Ovary (tissue), 9 donors: ENCODE data around the gene PELI3. TPM values are rescaled to one million over a fixed set of nuclear protein-coding genes. Genes with fewer than 3 reads are reported as not detected.
"Not testable (repeated sequence)": the region's sequence is repeated elsewhere in the genome, so short reads cannot be mapped to it uniquely, and the experiment has no call there.

Experiments used
- DNase-seq, 5 donors: peaks; one replicate each; pipeline ENCODE4 v3.0.0-alpha.2; 2019 to 2020
- H3K27ac ChIP-seq, 2 donors: fragments of 200-600 bp; one replicate each; pipeline versions ENCODE4 v1.5.1 to v1.8.0; 2019 to 2022
- H3K27me3 ChIP-seq: fragments of 200-600 bp; one replicate; pipeline ENCODE4 v1.8.0; 2022
- H3K36me3 ChIP-seq: fragments of 200-600 bp; sonication (generic); one replicate; pipeline ENCODE4 v1.5.1; 2019
- H3K4me1 ChIP-seq: one replicate; pipeline ENCODE4 v1.8.1; 2013; ENCODE audit warnings: mild to moderate bottlenecking, moderate library complexity; ENCODE audit not compliant: insufficient read depth
- H3K4me3 ChIP-seq: fragments of 200-600 bp; sonication (generic); one replicate; pipeline ENCODE4 v1.5.1; 2017
- H3K9me3 ChIP-seq, 2 donors: fragments of 200-600 bp in 1 of 2; sonication (generic) in 1 of 2; one replicate each; pipeline versions ENCODE4 v1.5.1 to v1.8.1; 2013 to 2019; ENCODE audit warnings: mild to moderate bottlenecking in 1 of 2, moderate library complexity in 1 of 2
- EP300 ChIP-seq: sonication (generic); formaldehyde crosslinking; IDR thresholded peaks from one replicate; pipeline ENCODE4 v1.6.1; 2017; ENCODE audit warnings: antibody characterized with exemption
- POLR2A ChIP-seq: fragments of 450-650 bp; IDR thresholded peaks from one replicate; pipeline ENCODE4 v1.6.1; 2017; ENCODE audit warnings: antibody characterized with exemption, mild to moderate bottlenecking, moderate library complexity
- WGBS, 3 donors: extraction: QIAGEN DNeasy Blood & Tissue Kit in 1 of 3; methylation state at CpG; one replicate each; pipeline versions ENCODE4 v1.1.5 to v1.1.7; 2013 to 2017; 5-methylcytosine and 5-hydroxymethylcytosine counted together
- intact Hi-C, 4 donors: fragments of 100-400 bp; cut with DNase I; formaldehyde crosslinking; loops; one replicate each; pipeline versions ENCODE4 v1.11.0 to v1.15.1; 2022 to 2023
- polyA plus RNA-seq, 2 donors: library from polyadenylated mRNA; stranded (reverse); fragments of 200-250 nt in 1 of 2; fragments of 350-450 nt in 1 of 2; fragmentation: Illumina TruSeq in 1 of 2; extraction: RNeasy Lipid Tissue Mini Kit (QIAGEN cat#74804) in 1 of 2; gene quantifications; one replicate each; pipeline ENCODE4 v1.2.3, GENCODE V29; 2013 to 2014
- total RNA-seq, 7 donors: library from RNA; depleted of rRNA in 2 of 7; stranded (reverse); fragments of >200 nt in 2 of 7; fragmentation: NEBNext Ultra II Directional in 3 of 7; extraction: Animal tissue kit (Norgen Biotek cat#: 25700) in 3 of 7; gene quantifications; one replicate each; pipeline versions ENCODE4 v1.1.0 to v1.2.4, GENCODE V29; 2016 to 2023
- TF ChIP-seq, protein P1 (sequence below), 3 donors: fragments of 450-650 bp in 2 of 3; fragments of 200-600 bp in 1 of 3; IDR thresholded peaks; one replicate each; pipeline versions ENCODE4 v1.5.1 to v1.8.0; 2016 to 2022; ENCODE audit warnings: antibody characterized with exemption in 3 of 3, mild to moderate bottlenecking in 1 of 3
- donor health status: DM: no; HTN: no; CAD: no; lungs with moderate emphysema.
- donor health status: DM: no; HTN: no; CAD: no.
- donor health status: Bipolar disorder and iron deficiency.
- donor health status: DM: yes; HTN: yes; CAD: no.
- donor health status: DM: no; HTN: no; CAD: no.
- donor health status: DM: yes; HTN: yes; CAD: no.

PELI3 gene
- total and polyA plus RNA-seq, 9 donors: 7.6 to 29.6 (median 20.5) TPM

- Histone ChIP-seq H3K36me3 (no peaks in the 10 kb centered on the region), H3K27me3 (no peaks in the 10 kb centered on the region), H3K9me3 (no peaks in the 10 kb centered on the region), H3K4me3 (no peak overlapping the region), H3K4me1 (no peaks in the 10 kb centered on the region), H3K27ac (no peak overlapping the region)
- TF ChIP-seq POLR2A: no peak
- TF ChIP-seq, protein P1, sequence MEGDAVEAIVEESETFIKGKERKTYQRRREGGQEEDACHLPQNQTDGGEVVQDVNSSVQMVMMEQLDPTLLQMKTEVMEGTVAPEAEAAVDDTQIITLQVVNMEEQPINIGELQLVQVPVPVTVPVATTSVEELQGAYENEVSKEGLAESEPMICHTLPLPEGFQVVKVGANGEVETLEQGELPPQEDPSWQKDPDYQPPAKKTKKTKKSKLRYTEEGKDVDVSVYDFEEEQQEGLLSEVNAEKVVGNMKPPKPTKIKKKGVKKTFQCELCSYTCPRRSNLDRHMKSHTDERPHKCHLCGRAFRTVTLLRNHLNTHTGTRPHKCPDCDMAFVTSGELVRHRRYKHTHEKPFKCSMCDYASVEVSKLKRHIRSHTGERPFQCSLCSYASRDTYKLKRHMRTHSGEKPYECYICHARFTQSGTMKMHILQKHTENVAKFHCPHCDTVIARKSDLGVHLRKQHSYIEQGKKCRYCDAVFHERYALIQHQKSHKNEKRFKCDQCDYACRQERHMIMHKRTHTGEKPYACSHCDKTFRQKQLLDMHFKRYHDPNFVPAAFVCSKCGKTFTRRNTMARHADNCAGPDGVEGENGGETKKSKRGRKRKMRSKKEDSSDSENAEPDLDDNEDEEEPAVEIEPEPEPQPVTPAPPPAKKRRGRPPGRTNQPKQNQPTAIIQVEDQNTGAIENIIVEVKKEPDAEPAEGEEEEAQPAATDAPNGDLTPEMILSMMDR (IDR thresholded peaks at IDR 0.05): no peak
- TF ChIP-seq EP300: no peak
- WGBS, 3 donors: 93 to 95% (median 93%) methylated on average over 3 of the region's 3 CpGs
- intact Hi-C loops: no loop called here
- DNase-seq: no peak
Measured at GRCh38 chr11:66462911-66463310, 3.8 kb upstream of the PELI3 start.

DNA sequence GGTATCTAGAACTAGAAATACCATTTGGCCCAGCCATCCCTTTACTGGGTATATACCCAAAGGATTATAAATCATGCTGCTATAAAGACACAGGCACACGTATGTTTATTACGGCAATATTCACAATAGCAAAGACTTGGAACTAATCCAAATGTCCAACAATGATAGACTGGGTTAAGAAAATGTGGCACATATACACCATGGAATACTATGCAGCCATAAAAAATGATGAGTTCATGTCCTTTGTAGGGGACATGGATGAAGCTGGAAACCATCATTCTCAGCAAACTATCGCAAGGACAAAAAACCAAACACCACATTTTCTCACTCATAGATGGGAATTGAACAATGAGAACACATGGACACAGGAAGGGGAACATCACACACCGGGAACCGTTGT is 2.6 kb upstream of the PELI3 start:
- H3K4me3 ChIP-seq, H3K27ac ChIP-seq, intact Hi-C loops, H3K9me3 ChIP-seq, H3K36me3 ChIP-seq, H3K4me1 ChIP-seq, DNase-seq, H3K27me3 ChIP-seq: not testable (repeated sequence)
- 85 to 90% (median 87%) methylated on average over 5 of the region's 5 CpGs for WGBS, 3 donors

GRCh38 chr11:66464916-66465315 is 1.8 kb upstream of the PELI3 start:
- H3K36me3 ChIP-seq: no peaks in the 10 kb centered on the region
- H3K4me3 ChIP-seq: no peak overlapping the region
- H3K4me1 ChIP-seq: no peaks in the 10 kb centered on the region
- TF ChIP-seq EP300: no peak
- TF ChIP-seq, protein P1 (IDR thresholded peaks at IDR 0.05): no peak
- no peak for TF ChIP-seq POLR2A
- H3K27ac ChIP-seq: no peak overlapping the region
- intact Hi-C loops: no loop called here
- H3K27me3 ChIP-seq: no peaks in the 10 kb centered on the region
- DNase-seq: no peak
- 75 to 93% (median 85%) methylated on average over 1 of the region's 1 CpG for WGBS, 3 donors
- H3K9me3 ChIP-seq: no peaks in the 10 kb centered on the region

DNA sequence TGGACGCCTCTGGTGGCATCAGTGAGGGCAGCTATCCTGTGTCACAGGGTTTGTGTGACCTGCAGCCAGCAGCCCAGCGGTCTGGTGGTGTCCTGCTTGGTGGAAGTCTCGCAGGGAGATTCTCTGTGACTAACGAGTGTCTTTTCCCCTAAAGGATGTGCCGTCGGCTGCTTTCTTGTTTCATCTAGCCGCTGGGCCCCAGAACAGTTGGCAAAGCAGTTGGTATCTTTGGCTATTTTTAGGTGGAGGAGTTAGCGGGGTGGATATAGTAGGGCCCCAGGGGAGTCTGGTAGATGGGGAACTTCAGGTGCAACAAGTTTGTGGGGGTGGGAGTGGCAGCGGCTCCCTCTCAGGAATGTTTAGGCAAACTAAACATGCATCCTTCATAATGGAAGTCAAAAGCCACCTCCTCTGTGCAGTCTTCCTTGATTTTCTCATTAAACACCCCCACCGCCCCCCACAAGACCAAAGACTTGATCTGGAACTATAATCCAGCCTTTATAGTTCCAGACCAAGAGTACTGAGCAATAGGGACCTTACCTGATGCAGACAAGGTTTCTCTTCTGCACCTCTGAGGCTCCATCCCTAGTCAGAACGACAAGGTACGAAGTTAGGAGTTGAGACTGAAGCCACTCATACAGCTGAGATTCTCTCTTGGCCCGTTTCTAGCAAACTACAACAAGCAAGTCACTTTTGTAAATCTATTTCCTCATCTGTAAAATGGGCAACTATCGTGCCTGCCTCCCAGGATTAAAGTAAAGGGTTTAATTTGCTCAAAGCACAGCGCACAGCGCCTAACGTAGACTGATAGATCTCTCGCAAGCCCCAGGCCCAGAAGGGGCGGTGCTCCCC is 1.1 kb upstream of the PELI3 start:
- peak overlapping the region in 1 of 2 donors; percentile 74 for H3K27ac ChIP-seq
- 35 to 41% (median 37%) methylated on average over 19 of the region's 19 CpGs for WGBS, 3 donors
- no peak for DNase-seq
- no peaks in the 10 kb centered on the region for H3K4me1 ChIP-seq
- no peaks in the 10 kb centered on the region for H3K27me3 ChIP-seq
- peak overlapping the region; percentile 70 for H3K4me3 ChIP-seq
- TF ChIP-seq, protein P1 (IDR thresholded peaks at IDR 0.05): no peak
- TF ChIP-seq EP300: no peak
- no peaks in the 10 kb centered on the region for H3K36me3 ChIP-seq
- H3K9me3 ChIP-seq: no peaks in the 10 kb centered on the region
- intact Hi-C loops: no loop called here

DNA sequence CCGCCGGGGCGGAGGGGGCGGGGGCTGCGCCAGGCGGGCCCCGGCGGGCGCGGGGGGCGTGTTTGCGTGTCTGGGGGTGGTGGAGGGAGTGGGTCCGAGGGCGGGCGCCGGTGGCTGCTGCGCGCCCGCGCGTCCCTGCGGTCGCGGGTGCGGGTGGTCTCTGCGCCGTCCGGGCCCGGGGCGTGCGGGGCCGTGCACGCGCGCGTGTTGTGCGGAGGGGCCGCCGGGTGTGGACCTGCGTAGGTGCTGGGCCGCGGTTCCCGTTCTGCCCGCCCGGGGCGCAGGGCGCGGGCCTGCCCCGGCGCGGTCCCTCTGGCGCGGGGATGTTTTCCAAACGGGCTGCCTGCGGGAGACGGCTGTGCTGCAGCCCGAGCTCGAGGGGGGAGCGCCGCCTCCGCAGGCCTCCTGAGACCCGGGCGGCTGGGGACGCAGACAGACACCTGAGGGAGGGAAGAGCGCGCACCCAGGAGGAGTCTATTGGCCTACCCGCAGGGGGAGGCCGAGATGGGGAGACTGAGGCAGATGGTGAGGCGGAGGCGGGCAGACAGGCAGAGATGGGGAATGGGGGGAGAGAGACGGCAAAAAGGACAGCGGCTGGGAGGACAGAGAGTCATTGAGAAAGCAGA is 442 bp downstream of the PELI3 start:
- no peaks in the 10 kb centered on the region for H3K27me3 ChIP-seq
- H3K4me1 ChIP-seq: no peaks in the 10 kb centered on the region
- WGBS, 3 donors: 1% methylated on average over 40 to 72 of the region's 72 CpGs
- peak in 1 of 5 donors; percentile 49 for DNase-seq
- TF ChIP-seq POLR2A: no peak
- TF ChIP-seq, protein P1 (IDR thresholded peaks at IDR 0.05): peak in 2 of 3 donors; percentile 41 to 64
- intact Hi-C loops: no loop called here
- no peaks in the 10 kb centered on the region for H3K9me3 ChIP-seq
- peak overlapping the region in 1 of 2 donors; percentile 39 for H3K27ac ChIP-seq
- no peaks in the 10 kb centered on the region for H3K36me3 ChIP-seq
- H3K4me3 ChIP-seq: peak overlapping the region; percentile 70
